Inferior parietal cortex (tissue), 1 donor: ENCODE measurements around the gene GOLGA7B.

Experiments used
- DNase-seq: peaks from one replicate; pipeline ENCODE4 v3.0.0-alpha.2; 2016; ENCODE audit errors: extremely low spot score

Gene GOLGA7B

DNA sequence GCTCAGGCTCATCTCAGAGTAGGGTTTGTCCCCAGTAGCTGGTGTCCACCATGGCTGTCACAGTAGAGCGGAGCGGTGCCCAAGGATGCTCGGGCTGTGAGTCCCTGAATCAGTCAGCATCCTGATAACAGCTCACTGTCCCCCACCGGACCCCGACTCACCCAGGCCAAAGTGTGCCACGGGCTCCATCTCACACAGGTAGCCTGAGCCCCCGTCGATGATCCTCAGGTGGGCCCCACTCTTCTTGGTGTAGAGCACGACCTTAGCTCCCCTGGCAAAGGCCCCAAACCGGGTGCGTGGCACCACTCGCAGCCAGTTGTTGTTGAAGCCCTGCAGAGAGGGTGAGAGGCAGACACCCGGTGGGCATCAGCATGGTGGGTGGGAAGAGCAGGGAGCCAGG is 45.4 kb downstream of the GOLGA7B start:
- DNase-seq: no peak

DNA sequence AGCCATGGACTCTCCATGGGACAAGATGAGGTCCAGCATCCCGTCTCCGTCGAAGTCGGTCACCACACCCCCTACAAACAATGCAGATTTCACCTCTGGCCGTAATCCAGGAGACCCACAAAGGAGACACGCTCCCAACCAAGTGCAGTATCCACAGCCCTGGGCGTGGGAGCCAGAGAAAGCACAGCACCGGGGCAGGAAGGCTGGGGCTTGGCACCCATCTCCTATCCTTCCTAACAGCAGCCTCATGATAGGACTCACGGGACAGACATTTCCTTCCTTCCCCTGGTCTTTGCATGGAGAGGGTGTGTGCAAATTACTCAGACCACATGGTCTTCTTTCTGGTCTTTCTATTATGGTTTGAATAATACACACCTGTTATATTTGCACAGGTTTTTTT is 46.3 kb downstream of the GOLGA7B start:
- DNase-seq: no peak

DNA sequence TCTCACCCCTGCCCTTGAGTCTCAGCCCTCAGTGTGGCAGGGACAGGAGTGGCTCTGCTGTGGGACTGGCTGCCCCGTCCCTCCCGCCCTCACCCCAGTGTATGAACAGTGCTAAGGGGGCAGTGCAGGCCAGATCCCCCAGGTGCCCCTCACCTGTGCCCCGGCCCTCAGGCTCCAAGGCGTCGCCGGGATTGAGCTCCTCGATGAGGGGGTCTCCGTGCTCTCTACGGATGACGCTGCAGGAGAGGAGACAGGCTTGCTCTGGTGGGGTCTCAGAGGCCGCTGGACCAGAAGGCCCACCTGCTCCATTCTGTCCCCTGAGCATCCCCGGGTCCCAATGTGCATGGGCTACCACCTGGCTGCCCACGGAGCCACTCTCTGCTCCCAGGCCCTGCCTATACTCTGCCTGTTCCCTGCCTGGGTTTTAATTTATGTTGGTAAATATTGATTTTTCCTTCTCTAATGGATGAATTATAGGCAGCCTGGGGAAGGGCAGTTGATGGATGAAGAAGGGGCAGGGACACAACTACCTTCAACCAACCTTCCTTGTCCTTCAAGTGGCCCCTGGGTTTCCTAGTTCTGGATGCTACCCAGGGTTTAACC is 47.2 kb downstream of the GOLGA7B start:
- DNase-seq: no peak

DNA sequence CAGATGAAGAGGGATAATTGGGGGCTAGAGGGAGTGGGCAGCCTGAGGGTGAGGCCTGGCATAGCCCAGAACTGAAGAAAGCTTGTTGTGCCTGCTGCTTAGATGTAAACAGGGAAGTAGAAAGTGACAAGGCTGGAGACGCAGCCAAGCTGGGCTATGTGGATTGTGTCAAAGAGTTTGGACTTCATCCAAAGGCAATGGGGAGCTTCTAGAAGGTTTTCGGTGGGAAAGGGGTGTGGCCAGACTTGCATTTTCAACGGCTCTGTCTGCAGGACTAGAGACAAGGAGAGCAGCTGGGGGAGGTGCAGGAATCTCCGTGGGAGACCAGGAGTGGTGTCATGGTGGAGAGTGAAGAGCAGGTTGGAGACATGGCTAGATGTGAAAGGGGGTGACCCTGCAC is 48.8 kb downstream of the GOLGA7B start:
- no peak for DNase-seq

DNA sequence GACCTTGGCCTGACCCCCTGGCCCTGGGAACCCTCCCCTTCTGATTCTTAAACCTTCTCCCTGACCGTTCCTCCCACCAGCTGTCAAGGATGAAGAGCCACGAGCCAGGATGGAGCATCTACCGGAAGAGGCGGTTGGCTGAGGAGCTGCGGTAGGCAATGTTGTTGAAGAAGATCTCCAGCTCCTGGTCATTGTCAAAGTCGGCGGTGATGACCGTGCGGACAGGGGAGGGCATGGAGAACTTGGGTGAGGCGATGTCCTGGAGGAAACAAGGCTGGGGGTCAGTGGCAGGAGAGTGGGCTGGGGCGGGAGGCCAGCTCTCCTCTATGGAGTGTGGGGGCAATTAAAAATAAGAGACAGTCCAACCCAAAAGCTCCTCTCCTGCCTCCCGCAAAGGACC is 51.7 kb downstream of the GOLGA7B start:
- no peak for DNase-seq

DNA sequence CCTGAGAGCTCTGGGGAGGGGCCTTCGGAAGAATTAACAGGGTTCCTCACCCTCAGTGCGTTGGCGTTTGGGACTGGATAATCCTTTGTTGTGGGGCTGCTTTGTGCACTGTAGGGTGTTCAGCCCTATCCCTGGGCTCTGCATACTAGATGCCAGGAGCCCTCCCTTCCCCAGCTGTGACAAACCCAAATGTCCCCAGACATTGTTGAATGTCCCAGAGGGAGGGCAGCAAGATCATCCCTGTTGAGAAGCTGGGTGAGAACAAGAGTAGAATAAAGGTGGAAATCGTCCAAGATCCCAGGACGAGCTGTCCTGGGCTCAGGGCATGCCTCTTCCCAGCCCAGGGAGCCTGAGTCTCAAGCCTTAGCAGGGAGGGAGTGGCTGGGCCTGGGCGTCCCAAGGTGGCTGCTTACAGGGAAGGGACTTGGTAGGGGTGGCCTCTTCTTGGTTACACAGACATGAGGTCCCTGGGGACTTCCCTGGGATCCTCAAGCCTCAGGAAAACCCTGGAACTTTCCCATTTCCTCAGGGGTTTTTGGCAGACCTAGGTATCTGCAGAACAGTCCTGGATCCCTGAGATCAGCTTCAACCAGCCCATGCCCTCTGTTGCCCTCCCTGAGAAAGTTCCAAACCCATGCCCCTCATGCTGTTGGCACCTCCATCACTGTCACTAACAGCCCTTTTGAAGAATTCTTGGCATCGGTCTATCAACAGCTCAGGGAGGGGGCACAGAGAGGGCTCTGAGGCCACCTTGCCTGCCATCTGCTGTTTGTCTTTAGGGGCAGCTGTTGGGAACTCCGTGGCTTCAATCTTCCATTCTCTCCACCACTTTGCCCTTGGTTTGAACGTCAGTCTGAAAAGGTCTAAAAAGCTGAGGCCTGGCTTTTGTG is 53.7 kb downstream of the GOLGA7B start:
- DNase-seq: no peak

DNA sequence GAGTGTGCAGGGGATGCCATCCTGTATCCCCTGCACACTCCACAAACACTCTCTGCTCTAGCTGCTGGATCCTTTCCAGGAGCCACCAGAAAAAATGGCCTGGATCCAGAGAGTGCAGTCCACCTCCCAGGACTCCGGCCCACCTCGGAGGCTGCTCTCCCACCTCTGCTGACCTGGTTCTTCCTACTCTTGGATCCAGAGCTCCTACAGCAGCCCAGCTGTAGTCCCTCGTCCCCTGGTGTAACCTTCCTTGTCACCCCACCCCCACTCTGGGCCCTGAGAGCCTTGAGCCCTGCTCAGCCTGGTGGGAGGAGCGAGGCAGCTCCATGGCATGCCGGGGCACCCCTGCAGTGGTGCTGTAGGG is 54.4 kb downstream of the GOLGA7B start:
- DNase-seq: no peak

DNA sequence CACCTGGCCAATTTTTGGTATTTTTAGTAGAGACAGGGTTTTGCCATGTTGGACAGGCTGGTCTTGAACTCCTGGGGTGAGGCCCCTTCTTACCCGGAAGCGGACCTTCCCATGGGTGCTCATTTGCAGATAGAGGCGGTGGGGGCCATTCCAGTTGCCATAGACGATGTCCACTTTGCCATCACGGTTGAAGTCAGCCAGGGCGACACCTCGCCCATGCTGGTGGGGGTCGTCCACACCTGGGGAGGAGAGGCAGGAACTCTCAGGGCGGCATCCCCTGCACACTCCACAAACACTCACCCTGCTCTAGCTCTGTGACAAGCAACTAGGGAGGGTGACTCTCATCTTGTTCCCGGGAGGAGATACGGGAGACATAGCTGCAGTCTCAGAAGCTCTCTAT is 54.9 kb downstream of the GOLGA7B start:
- no peak for DNase-seq

DNA sequence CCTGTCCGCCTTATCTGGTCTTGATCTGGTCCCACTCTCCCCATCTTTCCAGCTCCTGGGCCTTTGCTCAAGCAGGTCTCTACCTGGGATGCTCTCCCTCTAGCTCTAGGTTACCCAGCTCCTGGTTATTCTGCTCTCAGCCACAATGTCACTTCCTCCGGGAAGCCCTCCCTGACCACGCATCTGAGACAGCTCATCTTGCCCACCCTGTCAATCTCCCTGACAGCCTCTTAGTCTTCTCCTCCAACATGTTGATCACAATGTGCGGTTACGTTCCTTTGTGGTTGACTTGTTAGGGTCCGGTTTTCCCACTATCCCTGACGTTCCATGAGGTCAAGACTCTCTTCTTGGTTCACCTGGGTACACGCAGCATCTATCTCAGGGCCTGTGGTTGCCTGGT is 55.6 kb downstream of the GOLGA7B start:
- DNase-seq: no peak

DNA sequence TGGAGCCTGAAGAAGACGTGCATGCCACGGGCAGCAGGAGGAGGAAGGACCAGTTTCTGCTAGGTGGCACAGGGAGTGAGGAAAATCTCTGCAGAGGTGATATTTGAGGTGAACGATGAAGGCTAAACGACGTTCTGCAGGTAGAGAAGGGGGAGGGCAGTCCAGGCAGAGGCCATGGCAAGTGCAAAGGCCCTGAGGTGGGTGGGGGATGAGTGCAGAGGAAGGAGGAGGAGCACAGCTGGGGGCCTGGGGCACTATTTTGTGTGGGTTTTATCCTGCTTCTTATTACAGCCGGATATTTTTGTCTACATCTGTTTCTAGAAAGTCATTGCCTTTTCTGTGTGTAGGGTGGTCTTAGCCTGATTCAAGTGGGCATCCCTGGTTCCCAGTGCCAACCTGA is 57.6 kb downstream of the GOLGA7B start:
- no peak for DNase-seq

DNA sequence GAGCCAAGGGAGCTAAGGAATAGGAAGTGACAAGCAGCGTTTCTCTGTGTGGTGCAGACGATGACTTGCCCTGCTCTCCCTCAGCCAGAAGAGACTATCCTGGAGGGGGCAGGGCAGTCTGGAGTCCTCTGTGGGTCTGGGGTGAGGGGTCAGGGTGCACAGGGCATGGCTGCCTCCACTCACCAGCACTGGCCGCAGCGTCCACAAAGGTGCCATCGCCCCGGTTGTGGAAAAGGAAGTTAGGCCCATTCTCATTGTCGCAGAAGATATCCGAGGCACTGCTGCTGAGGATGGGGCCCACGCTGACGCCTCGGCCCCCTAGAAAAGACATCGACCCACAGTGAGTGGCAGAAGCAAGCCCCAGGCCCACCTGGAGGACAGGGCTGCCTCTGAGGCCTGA is 58.2 kb downstream of the GOLGA7B start:
- DNase-seq: no peak

DNA sequence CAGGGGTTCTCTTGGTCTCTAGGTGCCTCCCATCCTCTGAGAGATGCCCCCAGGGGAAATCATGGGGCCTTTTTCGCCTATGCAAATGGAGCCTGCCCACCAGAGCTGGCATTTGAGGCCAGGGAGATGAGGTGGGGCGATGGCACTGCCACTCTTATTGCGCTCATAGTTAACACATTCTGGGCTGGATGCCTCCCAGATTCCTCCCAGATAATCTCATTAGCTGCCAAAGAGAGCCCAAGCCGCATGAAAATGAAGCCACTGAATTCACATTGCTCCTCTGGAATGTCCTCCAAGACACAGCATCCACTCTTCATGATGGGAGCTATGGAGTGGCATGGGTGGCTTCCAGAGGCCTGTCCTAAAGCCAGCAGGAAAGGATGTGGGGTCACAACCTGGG is 61.0 kb downstream of the GOLGA7B start:
- no peak for DNase-seq

DNA sequence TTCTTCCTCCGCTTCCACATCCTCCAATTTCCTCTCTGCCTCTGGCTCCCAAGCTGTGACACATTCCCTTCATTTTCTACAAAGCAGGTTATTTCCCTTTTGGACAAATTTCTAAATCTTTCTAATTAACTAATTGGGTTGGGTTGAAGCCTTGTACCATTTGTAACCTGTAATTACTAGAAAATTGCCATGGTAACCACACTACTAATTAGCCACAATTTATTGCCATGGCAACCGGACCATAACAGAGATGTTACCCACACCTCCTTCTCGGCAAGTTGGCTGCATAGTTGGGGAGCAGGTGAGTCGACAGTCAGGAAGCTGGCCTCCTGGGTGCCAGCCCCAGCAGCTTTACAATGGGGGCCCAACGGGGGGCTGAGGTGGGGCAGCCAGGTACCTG is 61.6 kb downstream of the GOLGA7B start:
- DNase-seq: no peak

DNA sequence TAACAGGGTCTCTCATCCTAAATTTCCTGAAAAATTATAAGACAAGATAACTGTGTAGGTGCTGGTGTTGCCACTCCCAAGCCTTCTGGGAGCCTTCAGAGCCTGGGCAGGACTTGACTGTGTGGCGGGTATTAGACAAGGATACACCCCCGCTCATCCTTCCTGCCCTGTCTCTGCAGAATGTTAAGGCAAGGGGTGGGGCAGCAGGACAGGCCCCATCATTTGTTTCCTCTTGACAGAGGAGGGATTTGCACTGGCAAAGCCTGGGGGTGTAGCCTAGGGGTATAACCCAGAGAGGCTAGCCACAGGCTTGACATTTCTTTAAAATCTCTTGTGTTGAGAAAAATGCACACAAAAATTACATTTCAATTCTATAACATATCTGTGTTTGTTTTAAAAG is 63.5 kb downstream of the GOLGA7B start:
- no peak for DNase-seq

DNA sequence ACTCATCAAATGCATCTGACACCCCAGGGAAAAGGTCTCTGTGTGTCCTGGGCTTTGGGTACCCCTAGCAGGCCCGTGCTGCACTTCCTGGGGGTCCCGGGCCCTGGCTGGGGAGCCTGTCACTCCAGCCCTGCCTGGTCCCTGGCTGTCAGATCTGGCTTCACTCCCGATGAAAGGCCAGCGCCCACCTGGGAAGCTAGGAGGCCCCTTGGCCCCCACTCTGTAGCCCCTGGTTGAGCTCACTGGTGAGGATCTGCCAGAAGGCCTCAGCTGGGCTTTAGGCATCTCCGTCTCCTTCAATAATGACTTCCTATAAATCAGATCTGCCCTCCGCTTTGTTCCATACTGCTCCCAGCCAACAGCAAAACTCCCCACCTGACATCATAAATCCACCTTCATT is 64.0 kb downstream of the GOLGA7B start:
- DNase-seq: no peak

DNA sequence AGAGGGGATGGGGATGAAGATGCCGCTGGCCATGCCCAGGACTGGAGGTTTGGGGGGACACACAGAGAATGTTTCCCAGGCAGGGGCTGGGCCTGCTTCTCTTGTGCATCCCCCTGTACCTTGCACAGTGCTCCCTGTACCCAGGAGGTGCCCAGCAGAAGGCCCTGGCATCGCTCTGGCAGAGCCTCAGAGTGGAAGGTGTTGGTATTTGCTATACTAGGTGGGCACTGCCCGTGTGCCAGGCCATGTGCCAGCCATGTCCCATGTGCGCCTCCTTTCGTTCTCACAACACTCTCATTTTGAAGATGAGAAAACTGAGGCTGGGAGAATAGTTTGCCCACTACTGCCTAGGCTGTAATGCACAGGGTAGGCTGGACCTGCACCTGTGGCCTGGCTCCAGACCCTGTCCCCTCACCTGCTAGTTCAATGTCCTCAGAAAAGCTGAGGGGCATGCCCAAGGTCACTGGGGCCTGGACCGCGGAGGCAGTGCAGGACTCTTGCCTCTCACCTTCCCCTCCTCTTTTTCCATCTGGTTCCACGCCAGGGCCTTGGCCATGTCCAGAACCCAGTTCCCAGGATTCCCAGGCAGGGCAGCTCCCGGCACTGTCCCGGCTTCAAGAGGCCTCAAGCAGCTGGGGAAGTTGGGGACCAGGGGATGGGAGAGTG is 64.7 kb downstream of the GOLGA7B start:
- no peak for DNase-seq

DNA sequence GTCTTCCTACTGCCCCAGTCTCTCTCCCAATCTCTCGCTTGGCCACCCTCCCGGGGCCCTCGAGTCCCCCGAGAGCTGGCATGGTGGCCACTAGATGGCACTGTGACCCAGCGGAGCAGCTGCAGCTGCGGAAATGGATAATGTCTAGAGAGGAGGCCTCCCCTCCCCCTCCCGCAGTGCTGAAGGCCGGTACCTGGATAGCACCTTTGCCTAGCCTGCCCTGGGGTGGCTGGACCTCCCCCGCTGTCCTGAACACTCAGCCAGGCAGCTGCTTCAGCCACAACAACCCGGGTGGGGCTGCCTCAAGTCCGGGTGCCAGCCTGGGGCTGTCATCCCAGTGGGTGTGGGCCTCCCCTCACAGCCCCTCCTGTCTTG is 65.2 kb downstream of the GOLGA7B start:
- peak; percentile 78 for DNase-seq

DNA sequence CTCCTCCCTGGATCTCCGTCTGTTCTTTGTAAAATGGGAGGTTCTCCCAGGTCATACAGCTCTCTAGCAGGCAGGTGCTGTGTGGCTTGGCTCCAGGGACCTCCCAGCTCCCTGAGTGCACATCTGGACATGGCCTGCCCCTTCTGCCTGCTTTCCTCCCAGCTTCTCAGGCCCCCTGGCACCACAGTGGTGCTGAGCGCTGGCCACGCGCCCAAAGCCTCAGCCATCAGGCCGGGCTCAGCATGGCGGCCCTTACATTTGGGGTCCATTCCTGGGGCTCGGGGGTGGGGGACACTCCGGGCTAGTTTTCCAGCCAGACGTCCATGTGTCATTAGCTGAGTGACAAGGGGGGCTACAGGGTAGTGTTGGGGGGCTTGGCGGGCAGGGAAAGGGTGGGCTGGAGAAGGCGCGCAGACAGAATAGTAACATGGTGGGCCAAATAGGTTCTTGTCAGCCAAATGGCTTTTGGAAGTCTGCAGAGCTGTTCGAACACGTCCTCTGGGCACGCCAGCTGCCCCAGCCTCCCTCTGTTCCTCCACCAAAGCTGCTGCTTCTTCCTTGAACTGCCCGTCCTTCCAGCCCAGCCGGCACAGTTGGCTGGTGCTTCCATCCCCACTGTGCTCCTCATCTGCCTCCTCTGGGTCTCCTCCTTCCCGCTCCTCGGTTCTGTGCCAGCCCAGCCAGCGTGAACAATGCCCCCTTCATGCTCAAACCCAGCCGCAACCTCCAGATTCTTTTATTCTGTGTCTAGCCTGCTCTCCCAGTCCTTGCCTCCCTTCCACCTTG is 65.9 kb downstream of the GOLGA7B start:
- DNase-seq: peak; percentile 52

DNA sequence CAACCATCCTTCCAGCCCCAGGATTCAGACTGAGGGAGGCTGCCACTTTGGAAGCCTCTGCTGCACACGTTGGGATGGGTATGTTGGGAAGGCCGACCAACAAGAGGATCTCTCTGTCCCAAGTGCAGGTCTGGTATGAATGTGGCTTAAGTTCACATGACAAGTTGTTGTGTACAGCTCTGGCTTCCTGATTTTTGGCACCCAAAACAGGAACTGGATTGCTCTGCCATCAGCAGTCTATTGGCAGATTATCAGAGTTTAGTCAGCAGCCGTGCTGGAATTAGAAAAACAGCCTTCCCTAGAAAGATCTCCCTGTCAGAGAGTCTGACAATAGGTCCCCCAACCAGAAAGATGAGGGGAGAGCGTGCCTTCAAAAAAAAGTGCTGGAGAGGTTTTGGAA is 66.9 kb downstream of the GOLGA7B start:
- peak; percentile 60 for DNase-seq

DNA sequence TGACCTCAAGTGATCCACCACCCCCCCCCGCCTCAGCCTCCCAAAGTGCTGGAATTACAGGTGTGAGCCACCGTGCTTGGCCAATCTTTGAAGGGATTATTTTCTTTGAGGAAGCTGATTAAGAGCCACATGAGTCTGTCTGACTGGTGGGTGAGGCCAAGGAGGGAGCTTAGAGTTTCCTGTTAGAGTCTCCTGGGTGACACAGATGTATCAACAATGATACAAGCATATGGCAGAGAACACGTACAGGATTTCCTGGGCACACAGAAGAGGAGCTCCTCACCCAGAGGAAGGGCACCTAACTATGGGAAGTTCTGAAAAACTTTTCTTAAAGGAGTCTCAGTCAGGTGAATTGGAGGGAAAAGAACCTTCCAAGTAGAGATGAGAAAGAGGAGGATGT is 69.4 kb downstream of the GOLGA7B start:
- no peak for DNase-seq

DNA sequence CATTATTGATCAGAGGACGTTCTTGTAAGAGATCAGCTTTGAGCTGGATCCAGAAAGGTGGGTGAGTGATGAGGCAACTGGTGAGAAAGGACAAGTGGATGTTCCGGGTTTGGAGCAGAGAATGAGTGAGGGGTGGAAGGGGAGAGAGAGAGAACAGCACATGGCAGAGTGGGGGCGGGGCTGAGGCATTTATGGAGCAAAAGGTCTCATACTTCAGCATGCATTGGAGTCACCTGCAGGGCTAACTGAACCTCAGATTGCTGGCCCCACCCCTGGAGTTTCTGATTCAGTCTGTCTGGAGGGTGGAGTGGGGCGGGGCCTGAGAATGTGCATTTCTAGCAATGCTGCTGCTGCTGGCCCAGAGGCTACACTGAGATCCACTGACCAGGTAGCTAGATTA is 71.2 kb downstream of the GOLGA7B start:
- DNase-seq: no peak
